IPS-NIHi7 (cell line): ENCODE data around the gene TK2.
"Not testable (repeated sequence)": the region's sequence is repeated elsewhere in the genome, so short reads cannot be mapped to it uniquely, and the experiment has no call there.

Experiments
- DNase-seq: peaks from one replicate; pipeline ENCODE4 v3.0.0; 2012; ENCODE audit warnings: mixed read lengths; ENCODE audit errors: extremely low spot score

Gene TK2

DNA sequence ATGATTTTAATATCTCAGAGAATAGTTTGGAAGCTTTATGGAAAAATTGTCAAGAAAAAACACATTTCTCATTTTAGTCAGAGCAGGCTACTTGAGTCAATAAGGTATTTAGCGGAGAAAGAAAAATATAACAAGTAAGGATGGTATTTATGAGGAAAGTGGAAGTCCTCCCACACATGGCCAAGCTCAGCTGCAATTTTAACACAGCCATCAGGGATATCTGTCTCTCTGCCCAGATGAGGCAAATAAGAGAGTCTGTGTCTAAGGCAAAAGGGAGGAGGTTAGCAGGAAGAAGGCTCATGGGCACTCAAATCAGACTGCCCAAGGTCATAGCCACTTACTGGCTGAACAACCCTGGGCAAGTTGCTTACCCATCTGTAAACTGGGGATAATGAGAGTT, 24.2 kb upstream of the TK2 start:
- DNase-seq = no peak

GRCh38 chr16:66572356-66572755, 22.4 kb upstream of the TK2 start:
- DNase-seq = no peak

- DNase-seq = no peak
These were observed 20.0 kb upstream of the TK2 start for GRCh38 chr16:66569827-66570405.

GRCh38 chr16:66569131-66569530, 19.2 kb upstream of the TK2 start:
- DNase-seq = no peak

- no peak for DNase-seq
These were observed 18.4 kb upstream of the TK2 start for GRCh38 chr16:66568355-66568754.

GRCh38 chr16:66567270-66567669, 17.3 kb upstream of the TK2 start:
- not testable (repeated sequence) for DNase-seq

- DNase-seq = no peak
These were observed 16.4 kb upstream of the TK2 start, which contains the start of gene CMTM1 for GRCh38 chr16:66566051-66566901. Gene CMTM1 (plus strand): TSS chr16:66566439. CDS start chr16:66566514, 75 bp downstream.

DNA sequence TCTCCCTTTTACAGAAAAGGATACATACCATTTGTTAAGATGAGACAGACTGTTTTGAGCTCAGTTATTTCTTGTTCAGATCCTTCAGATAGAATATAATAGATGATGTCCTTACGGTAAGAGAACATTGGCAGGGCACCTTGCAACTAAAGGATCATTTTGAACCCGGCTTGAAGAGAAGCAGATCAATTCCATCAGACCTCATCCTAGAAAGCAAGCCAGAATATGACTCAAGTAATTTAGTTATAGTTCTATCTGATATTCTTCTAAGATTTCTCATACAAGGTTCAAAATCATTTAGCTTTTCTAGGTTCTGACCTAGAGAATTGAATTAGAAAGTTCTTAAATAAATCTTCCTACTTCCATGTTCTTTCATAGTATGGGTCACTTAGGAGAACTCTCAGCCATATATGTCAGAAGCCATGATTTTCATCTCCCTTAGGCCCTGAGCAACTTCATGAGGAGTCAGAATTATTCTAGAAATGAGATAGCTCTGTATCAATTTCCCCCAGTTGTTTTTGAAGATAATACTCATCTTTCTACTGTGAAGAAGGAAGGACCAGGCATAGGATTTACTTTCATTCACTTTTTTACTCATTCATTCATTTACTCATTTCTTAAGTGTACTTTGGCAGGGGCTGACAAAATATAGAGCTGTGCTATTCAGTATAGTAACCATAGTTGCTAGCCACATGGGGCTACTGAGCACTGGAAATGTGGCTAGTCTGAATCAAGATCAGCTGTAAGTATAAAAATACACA, 13.8 kb upstream of the TK2 start:
- no peak for DNase-seq

DNA sequence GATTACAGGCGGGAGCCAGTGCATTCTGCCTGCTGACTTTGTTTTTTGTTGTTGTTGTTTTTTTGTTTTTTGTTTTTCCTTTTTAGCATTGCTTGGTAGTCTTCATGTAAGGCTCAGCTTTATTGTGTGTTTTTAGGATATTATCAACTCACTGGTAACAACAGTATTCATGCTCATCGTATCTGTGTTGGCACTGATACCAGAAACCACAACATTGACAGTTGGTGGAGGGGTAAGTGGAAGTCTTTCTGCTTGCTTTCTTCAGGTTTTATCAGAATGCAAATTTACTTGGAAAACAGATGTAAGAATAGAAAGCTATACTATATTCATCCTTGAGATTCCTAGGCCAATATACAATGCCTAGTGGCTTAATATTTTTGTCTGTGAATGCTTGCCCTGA, 13.1 kb upstream of the TK2 start:
- DNase-seq = no peak

GRCh38 chr16:66562409-66562808, 12.5 kb upstream of the TK2 start:
- DNase-seq = no peak

DNA sequence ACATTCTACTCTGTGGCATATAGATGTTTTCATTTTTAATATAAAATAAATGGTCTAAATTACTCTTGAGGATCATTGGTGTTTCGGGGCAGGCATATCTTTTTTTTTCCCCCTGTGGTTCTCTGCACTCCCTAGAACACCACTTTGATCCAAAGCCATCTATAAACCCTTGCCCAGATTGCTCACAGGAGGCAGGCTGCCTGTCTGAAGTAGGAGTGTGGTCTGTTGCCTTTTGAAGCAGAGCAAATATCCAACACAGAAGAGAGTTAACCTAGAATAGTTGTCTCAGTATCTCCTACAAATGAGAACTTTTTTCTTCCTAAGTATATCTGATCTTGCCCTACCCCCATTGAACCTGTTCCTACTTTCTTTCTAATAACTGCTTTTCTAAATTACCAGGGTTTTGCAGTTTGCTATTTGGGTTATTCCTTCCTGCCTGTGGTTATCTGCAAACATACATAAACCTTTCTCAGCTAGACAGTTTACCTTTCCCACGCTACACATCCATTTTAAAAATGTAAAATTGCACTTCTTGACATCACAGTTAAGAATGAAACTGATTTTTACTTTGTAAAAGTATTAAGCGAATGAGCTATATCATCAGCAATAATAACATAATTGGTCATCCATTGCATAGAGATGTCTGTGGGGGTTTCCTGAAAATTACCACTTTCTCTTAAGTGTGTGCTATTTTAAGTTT, 11.6 kb upstream of the TK2 start:
- no peak for DNase-seq

DNA sequence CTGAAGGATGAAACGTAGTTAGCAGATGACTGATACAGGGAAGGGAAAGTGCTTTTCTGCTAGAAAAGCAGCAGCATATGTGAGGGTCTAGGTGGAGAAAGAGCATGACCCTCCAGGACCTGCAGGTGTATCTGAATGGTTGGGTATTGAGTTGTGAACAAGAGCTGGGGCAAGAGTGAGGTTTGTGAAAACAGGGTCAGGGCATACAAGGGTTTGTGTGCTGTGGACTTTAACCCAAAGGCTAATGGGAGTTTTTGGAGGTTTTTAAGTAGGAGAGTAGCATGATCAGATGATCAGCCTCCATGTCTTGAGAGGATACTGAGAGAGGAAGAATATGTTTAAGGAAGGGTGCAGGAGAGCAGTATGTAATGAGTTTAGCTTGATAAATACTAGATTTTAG, 10.2 kb upstream of the TK2 start:
- DNase-seq = no peak

GRCh38 chr16:66554495-66554894, 4.6 kb upstream of the TK2 start:
- DNase-seq = no peak

DNA sequence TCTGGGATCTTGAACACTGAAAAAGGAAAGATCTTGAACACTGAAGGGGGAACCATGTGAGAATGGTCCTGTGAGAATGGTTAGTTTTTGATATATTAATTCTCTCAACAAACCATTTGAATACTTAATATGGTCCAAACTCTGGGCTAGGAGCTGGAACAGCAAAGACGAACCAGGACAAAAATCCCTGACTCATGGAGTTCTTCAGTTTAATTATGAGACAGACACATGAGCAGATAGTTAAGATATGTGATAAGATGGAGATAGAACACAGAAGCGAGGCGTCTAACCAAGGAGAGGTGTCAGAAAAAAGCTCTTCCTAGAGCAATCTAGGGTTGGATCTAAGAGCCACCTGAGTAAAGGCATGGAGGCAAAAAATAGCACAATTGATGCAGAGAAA, 4.1 kb upstream of the TK2 start:
- DNase-seq = no peak

- DNase-seq = no peak
These were observed 3.3 kb upstream of the TK2 start for GRCh38 chr16:66553223-66553622.

DNA sequence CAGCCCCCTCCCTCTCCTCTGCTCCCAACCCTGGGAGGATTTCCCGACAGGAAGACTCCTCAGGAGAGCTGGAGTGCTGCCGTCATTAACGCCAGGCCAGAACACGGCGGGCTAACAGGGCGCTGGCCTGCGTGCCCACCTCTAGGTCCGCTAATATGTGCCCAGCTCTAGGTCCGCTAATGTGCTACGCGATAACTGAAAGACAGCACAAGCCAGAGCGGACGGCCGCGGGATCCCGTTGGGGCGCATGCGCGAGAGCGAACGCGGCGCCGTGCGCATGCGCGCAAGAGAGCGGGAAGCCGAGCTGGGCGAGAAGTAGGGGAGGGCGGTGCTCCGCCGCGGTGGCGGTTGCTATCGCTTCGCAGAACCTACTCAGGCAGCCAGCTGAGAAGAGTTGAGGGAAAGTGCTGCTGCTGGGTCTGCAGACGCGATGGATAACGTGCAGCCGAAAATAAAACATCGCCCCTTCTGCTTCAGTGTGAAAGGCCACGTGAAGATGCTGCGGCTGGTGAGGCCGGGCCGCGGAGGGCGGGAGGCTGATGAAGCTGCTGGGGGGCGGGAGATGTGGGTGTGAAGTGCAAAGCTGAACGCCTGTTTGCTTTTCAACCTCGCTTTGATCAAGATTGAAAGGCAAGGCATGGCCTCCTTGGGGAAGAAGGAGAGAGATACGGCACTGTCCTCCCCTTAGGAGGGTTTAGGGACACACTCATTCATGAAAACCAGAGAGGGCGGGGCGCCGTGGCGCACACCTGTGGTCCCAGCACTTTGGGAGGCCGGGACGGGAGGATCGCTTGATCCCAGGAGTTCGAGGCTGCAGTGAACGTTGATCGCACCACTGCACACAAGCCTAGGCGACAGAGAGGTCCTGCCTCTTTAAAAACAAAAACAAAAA, 2.6 kb upstream of the TK2 start, which contains the start of gene CKLF:
Gene CKLF, plus strand, starts transcription at position 291 of the 892 bp plus-strand sequence. Its CDS starts 140 bp downstream, at position 431.
- DNase-seq = peak; percentile 98

GRCh38 chr16:66551788-66552285, 1.9 kb upstream of the TK2 start:
- DNase-seq = no peak

- peak; percentile 50 for DNase-seq
These were observed 1.4 kb upstream of the TK2 start for GRCh38 chr16:66551348-66551759.

DNA sequence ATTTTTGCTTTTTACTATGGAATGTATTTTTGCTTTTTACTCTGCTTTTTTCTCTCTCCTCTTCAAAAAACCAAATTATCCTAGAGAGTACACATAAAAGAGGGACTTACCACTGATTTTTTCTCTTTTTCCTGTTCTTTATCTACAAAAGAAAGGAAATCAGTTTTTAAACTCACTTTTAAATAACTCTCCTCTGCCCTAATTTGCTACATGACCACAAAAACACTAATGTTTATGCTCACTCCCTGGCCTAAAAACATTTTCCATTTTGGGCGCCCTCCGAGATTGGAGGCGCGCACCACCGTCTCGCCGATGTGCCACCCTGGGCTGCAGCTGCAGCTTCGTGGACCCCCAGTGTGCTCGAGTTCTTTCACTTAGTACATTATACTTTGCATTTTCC, 1.1 kb downstream of the TK2 start:
- DNase-seq = no peak

GRCh38 chr16:66548068-66548467, 1.9 kb downstream of the TK2 start:
- no peak for DNase-seq
